IMR-90 (cell line): ENCODE data around the gene SHISAL2B. TPM values are rescaled to one million over a fixed set of nuclear protein-coding genes. Genes with fewer than 3 reads are reported as not detected.

ENCODE experiments used
- ATAC-seq: fragments of 200-7000 bp; cut with Tn5 transposase; 2 replicates; pipeline ENCODE4 v1.9.1; 2020; ENCODE audit warnings: low read depth, mild to moderate bottlenecking, moderate library complexity
- BruUV-seq: library from RNA; stranded (reverse); fragments of 400-500 nt; replicated peaks from 2 replicates; lab custom pipeline; 2021; lab: Mats Ljungman, UMichigan
- CTCF ChIA-PET: fragments of 300-600 bp; formaldehyde crosslinking; extraction: SDS; loops from one replicate; lab custom pipeline; 2021; ENCODE audit warnings: antibody characterized with exemption; lab: Yijun Ruan, JAX
- POLR2A ChIA-PET: fragments of 300-600 bp; sonication (Branson Sonifier 250); formaldehyde crosslinking; loops from one replicate; lab custom pipeline; 2022; ENCODE audit warnings: antibody characterized with exemption; ENCODE audit not compliant: unreplicated experiment; lab: Charles Lee
- DNase-seq: peaks from one replicate; pipeline ENCODE4 v3.0.0; 2013
- H2AFZ ChIP-seq: replicated peaks from 2 replicates; pipeline ENCODE3; 2013; ENCODE audit warnings: low read length, mild to moderate bottlenecking; ENCODE audit not compliant: poor library complexity
- H2AK5ac ChIP-seq: 2 replicates; pipeline ENCODE4 v1.6.1; 2013; ENCODE audit warnings: low read depth, low read length, inconsistent platforms
- H2AK9ac ChIP-seq: replicated peaks from 2 replicates; pipeline ENCODE3; 2013; ENCODE audit warnings: mild to moderate bottlenecking, low read depth, low read length, moderate library complexity; ENCODE audit not compliant: poor library complexity
- H2BK120ac ChIP-seq: 2 replicates; pipeline ENCODE4 v1.6.1; 2013; ENCODE audit warnings: low read depth, low read length, inconsistent platforms
- H2BK15ac ChIP-seq: 3 replicates; pipeline ENCODE4 v1.6.1; 2013; ENCODE audit warnings: low read depth, low read length, inconsistent platforms
- H2BK20ac ChIP-seq: 2 replicates; pipeline ENCODE4 v1.6.1; 2013; ENCODE audit warnings: low read depth, mild to moderate bottlenecking, inconsistent platforms, low read length, moderate library complexity
- H2BK5ac ChIP-seq: 2 replicates; pipeline ENCODE4 v1.6.1; 2013; ENCODE audit warnings: mild to moderate bottlenecking, low read depth, low read length, inconsistent platforms; ENCODE audit not compliant: poor library complexity, severe bottlenecking
- H3K14ac ChIP-seq: replicated peaks from 2 replicates; pipeline ENCODE4 v1.6.1; 2013; ENCODE audit warnings: low read depth, low read length, inconsistent platforms
- H3K18ac ChIP-seq: 2 replicates; pipeline ENCODE4 v1.6.1; 2013; ENCODE audit warnings: low read depth, low read length, control low read depth
- H3K23ac ChIP-seq: 2 replicates; pipeline ENCODE4 v1.6.1; 2013; ENCODE audit warnings: low read depth, low read length, inconsistent platforms
- H3K27ac ChIP-seq: 2 replicates; pipeline ENCODE4 v1.5.1; 2013; ENCODE audit warnings: mild to moderate bottlenecking, control low read depth, low read length; ENCODE audit not compliant: insufficient read depth
- H3K27me3 ChIP-seq: 2 replicates; pipeline ENCODE4 v1.6.1; 2013; ENCODE audit warnings: low read length; ENCODE audit not compliant: control insufficient read depth, insufficient read depth
- H3K36me3 ChIP-seq: 2 replicates; pipeline ENCODE4 v1.6.1; 2013; ENCODE audit warnings: low read length, mixed read lengths; ENCODE audit not compliant: control insufficient read depth, insufficient read depth
- H3K4ac ChIP-seq: 2 replicates; pipeline ENCODE4 v1.6.1; 2013; ENCODE audit warnings: low read depth, low read length, inconsistent platforms
- H3K4me1 ChIP-seq: 2 replicates; pipeline ENCODE4 v1.6.1; 2013; ENCODE audit warnings: low read length, mixed read lengths; ENCODE audit not compliant: control insufficient read depth, insufficient read depth
- H3K4me2 ChIP-seq: 2 replicates; pipeline ENCODE4 v1.6.1; 2013; ENCODE audit warnings: low read depth, mild to moderate bottlenecking, control low read depth, low read length, moderate library complexity
- H3K4me3 ChIP-seq: 2 replicates; pipeline ENCODE4 v1.5.1; 2013; ENCODE audit warnings: low read depth, mild to moderate bottlenecking, control low read depth, low read length, moderate library complexity; ENCODE audit not compliant: insufficient read depth
- H3K56ac ChIP-seq: 2 replicates; pipeline ENCODE4 v1.6.1; 2013; ENCODE audit warnings: low read length, inconsistent platforms; ENCODE audit not compliant: insufficient read depth; ENCODE audit errors: extremely low read depth
- H3K79me1 ChIP-seq, 2 experiments: 2 replicates each; pipeline ENCODE4 v1.6.1; 2013; ENCODE audit warnings: low read length in 2 of 2, inconsistent platforms in 1 of 2, low read depth in 1 of 2
- H3K9ac ChIP-seq: 2 replicates; pipeline ENCODE4 v1.6.1; 2013; ENCODE audit warnings: low read depth, low read length, control low read depth
- H3K9me1 ChIP-seq: 2 replicates; pipeline ENCODE4 v1.6.1; 2013; ENCODE audit warnings: low read length, inconsistent platforms; ENCODE audit not compliant: insufficient read depth
- H3K9me3 ChIP-seq: 2 replicates; pipeline ENCODE4 v1.6.1; 2013; ENCODE audit warnings: low read length; ENCODE audit not compliant: control insufficient read depth, insufficient read depth
- H4K20me1 ChIP-seq: 2 replicates; pipeline ENCODE4 v1.6.1; 2013; ENCODE audit warnings: low read length, inconsistent platforms; ENCODE audit not compliant: insufficient read depth
- H4K5ac ChIP-seq: 2 replicates; pipeline ENCODE4 v1.6.1; 2013; ENCODE audit warnings: mild to moderate bottlenecking, low read depth, low read length, control low read depth
- H4K8ac ChIP-seq, 2 experiments: 2 replicates each; pipeline ENCODE4 v1.6.1; 2013; ENCODE audit warnings: low read depth in 2 of 2, low read length in 2 of 2, control low read depth in 1 of 2, inconsistent platforms in 1 of 2
- H4K91ac ChIP-seq: 2 replicates; pipeline ENCODE4 v1.6.1; 2013; ENCODE audit warnings: low read depth, low read length, inconsistent platforms; ENCODE audit not compliant: insufficient read depth
- CHD1 ChIP-seq: IDR thresholded peaks from 2 replicates; pipeline ENCODE4 v1.6.1; 2012; ENCODE audit warnings: low read depth, low read length, improper control_type of control experiment
- FOS ChIP-seq: fragments of 150-350 bp; IDR thresholded peaks from 2 replicates; pipeline ENCODE4 v1.6.1; 2016; ENCODE audit warnings: low read depth, low read length
- MAFK ChIP-seq: IDR thresholded peaks from 2 replicates; pipeline ENCODE4 v1.6.1; 2012; ENCODE audit warnings: low read depth, low read length, improper control_type of control experiment
- MAZ ChIP-seq: IDR thresholded peaks from 2 replicates; pipeline ENCODE4 v1.6.1; 2012; ENCODE audit warnings: low read depth, mild to moderate bottlenecking, low read length, improper control_type of control experiment, moderate library complexity, borderline replicate concordance
- NFE2L2 ChIP-seq: fragments of 150-350 bp; IDR thresholded peaks from 2 replicates; pipeline ENCODE4 v1.6.1; 2016; ENCODE audit warnings: low read depth, mild to moderate bottlenecking, low read length
- WGBS, 2 experiments: methylation state at CpG; one replicate each; pipeline versions ENCODE4 v1.1.5 to v1.1.7; 2013; ENCODE audit warnings: missing lambda C conversion rate in 2 of 2; ENCODE audit not compliant: insufficient read length in 1 of 2; ENCODE audit errors: extremely low coverage in 2 of 2; 5-methylcytosine and 5-hydroxymethylcytosine counted together
- dilution Hi-C: fragments of 300-500 bp; cut with HindIII; formaldehyde crosslinking; loops from one replicate; pipeline ENCODE4 v1.14.3; 2018; ENCODE audit warnings: low sequenced_read_pairs; ENCODE audit not compliant: unreplicated experiment
- in situ Hi-C: fragments of 300-500 bp; cut with MboI; formaldehyde crosslinking; loops from 3 replicates; pipeline ENCODE4 v1.14.3; 2019; ENCODE audit warnings: low sequenced_read_pairs, inconsistent platforms, mixed read lengths
- intact Hi-C: fragments of 100-400 bp; cut with micrococcal nuclease; formaldehyde crosslinking; loops from 2 replicates; pipeline ENCODE4 v1.10.0; 2022
- polyA plus RNA-seq, 3 experiments: library from polyadenylated mRNA; depleted of rRNA; stranded (reverse); fragments of >200 nt; gene quantifications; 2 replicates each; pipeline ENCODE4 v1.2.3, GENCODE V29; 2012; ENCODE audit warnings: low replicate concordance in 1 of 3
- total RNA-seq: library from RNA; depleted of rRNA; stranded (reverse); fragments of >200 nt; gene quantifications from 2 replicates; pipeline ENCODE4 v1.2.3, GENCODE V29; 2012
- TF ChIP-seq, protein P1 (sequence below): fragments of 150-350 bp; IDR thresholded peaks from 2 replicates; pipeline ENCODE4 v1.6.1; 2017; ENCODE audit warnings: mild to moderate bottlenecking, antibody characterized with exemption, low read length, low read depth
- TF ChIP-seq, protein P2 (sequence below): fragments of 150-350 bp; IDR thresholded peaks from 2 replicates; pipeline ENCODE4 v1.6.1; 2016; ENCODE audit warnings: low read depth, mild to moderate bottlenecking, low read length, moderate library complexity, borderline replicate concordance

The SHISAL2B gene
- total and polyA plus RNA-seq, 2 of the 4 experiments (the other 2 are of a cell fraction) = not detected

DNA sequence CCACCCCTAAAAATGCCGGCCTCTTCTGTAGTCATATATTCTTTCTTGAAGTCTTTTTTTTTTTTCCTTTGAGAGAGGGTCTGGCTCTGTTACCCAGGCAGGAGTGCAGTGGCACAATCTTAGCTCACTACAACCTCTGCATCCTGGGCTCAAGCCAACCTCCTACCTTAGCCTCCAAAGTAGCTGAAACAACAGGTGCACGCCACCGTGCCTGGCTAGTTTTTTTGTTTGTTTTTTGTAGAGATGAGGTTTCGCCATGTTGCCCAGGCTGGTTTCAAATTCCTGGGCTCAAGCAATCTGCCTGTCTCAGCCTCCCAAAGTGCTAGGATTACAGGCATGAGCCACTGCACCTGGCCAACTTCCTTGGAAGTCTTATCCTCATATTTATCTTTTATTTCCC lies 59.1 kb downstream of the SHISAL2B start:
- peaks cover 4% of the 10 kb centered on the region for H3K36me3 ChIP-seq
- H2AFZ ChIP-seq = no peak overlapping the region
- H3K9me1 ChIP-seq = no peaks in the 10 kb centered on the region
- H3K9me3 ChIP-seq = no peaks in the 10 kb centered on the region
- no peak overlapping the region for H3K14ac ChIP-seq
- H3K4me1 ChIP-seq = no peaks in the 10 kb centered on the region
- no peak overlapping the region for H3K4me3 ChIP-seq
- no peak overlapping the region for H3K23ac ChIP-seq
- no peak overlapping the region for H2BK15ac ChIP-seq
- no peak overlapping the region for H3K18ac ChIP-seq
- no peak overlapping the region for H2BK5ac ChIP-seq
- WGBS, 2 experiments = no CpG with 5 or more reads among the region's 4 CpGs
- H3K56ac ChIP-seq = no peak overlapping the region
- POLR2A ChIA-PET = no interaction called here
- dilution Hi-C loops (no loop called here), in situ Hi-C loops (no loop called here), intact Hi-C loops (no loop called here)
- no peak overlapping the region for H4K8ac ChIP-seq
- no peak overlapping the region for H3K4ac ChIP-seq
- no peaks in the 10 kb centered on the region for H4K20me1 ChIP-seq
- no TSS peak for BruUV-seq
- H2BK20ac ChIP-seq = no peak overlapping the region
- CTCF ChIA-PET = interaction anchor here (1.8 kb wide), 1 partner anchor 10 kb away, joined by 8 read pairs; no protein-coding TSS in a partner anchor
- H3K27ac ChIP-seq = no peak overlapping the region
- ATAC-seq (no peak), DNase-seq (no peak)
- H4K91ac ChIP-seq = no peak overlapping the region
- H3K4me2 ChIP-seq = no peak overlapping the region
- no peak overlapping the region for H2AK5ac ChIP-seq
- H4K5ac ChIP-seq = no peak overlapping the region
- H2AK9ac ChIP-seq = no peak overlapping the region
- peaks cover 11 to 24% of the 10 kb centered on the region in 2 experiments for H3K79me1 ChIP-seq
- H2BK120ac ChIP-seq = no peak overlapping the region
- H3K9ac ChIP-seq = no peak overlapping the region
- TF ChIP-seq NFE2L2 (no peak), MAZ (no peak), MAFK (no peak), CHD1 (no peak), FOS (no peak)
- TF ChIP-seq, protein P1, sequence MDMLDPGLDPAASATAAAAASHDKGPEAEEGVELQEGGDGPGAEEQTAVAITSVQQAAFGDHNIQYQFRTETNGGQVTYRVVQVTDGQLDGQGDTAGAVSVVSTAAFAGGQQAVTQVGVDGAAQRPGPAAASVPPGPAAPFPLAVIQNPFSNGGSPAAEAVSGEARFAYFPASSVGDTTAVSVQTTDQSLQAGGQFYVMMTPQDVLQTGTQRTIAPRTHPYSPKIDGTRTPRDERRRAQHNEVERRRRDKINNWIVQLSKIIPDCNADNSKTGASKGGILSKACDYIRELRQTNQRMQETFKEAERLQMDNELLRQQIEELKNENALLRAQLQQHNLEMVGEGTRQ = no peak
- TF ChIP-seq, protein P2, sequence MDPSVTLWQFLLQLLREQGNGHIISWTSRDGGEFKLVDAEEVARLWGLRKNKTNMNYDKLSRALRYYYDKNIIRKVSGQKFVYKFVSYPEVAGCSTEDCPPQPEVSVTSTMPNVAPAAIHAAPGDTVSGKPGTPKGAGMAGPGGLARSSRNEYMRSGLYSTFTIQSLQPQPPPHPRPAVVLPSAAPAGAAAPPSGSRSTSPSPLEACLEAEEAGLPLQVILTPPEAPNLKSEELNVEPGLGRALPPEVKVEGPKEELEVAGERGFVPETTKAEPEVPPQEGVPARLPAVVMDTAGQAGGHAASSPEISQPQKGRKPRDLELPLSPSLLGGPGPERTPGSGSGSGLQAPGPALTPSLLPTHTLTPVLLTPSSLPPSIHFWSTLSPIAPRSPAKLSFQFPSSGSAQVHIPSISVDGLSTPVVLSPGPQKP = no peak
- no peaks in the 10 kb centered on the region for H3K27me3 ChIP-seq
